NOMO-1 treated with DMSO at 0.1 percent for 48 hours (cell line): ENCODE measurements around the gene ZNF496.

Source experiments
- DNase-seq: peaks from one replicate; lab custom pipeline; 2025; ENCODE audit not compliant: unreplicated experiment; lab: John Stamatoyannopoulos, UW

ZNF496 gene

GRCh38 chr1:247330548-247331171 lies 1.0 kb downstream of the ZNF496 start:
- no peak for DNase-seq

GRCh38 chr1:247329097-247329617 lies 2.5 kb downstream of the ZNF496 start:
- DNase-seq = no peak

- no peak for DNase-seq
Observed at GRCh38 chr1:247328311-247328710, 3.4 kb downstream of the ZNF496 start.

- DNase-seq = no peak
Observed at GRCh38 chr1:247326411-247327130, 5.1 kb downstream of the ZNF496 start.

GRCh38 chr1:247324923-247325322 lies 6.7 kb downstream of the ZNF496 start:
- no peak for DNase-seq

- DNase-seq = no peak
Observed at GRCh38 chr1:247324204-247324787, 7.4 kb downstream of the ZNF496 start.

GRCh38 chr1:247322849-247323586 lies 8.6 kb downstream of the ZNF496 start:
- no peak for DNase-seq

- no peak for DNase-seq
Observed at GRCh38 chr1:247322442-247322841, 9.2 kb downstream of the ZNF496 start.

GRCh38 chr1:247317702-247318101 lies 14.0 kb downstream of the ZNF496 start:
- DNase-seq = no peak

GRCh38 chr1:247316590-247317197 lies 15.0 kb downstream of the ZNF496 start:
- DNase-seq = no peak

GRCh38 chr1:247304031-247304430 lies 27.6 kb downstream of the ZNF496 start:
- no peak for DNase-seq

GRCh38 chr1:247303216-247303615 lies 28.5 kb downstream of the ZNF496 start:
- DNase-seq = no peak

GRCh38 chr1:247301176-247301540 lies 30.5 kb downstream of the ZNF496 start:
- DNase-seq = no peak

GRCh38 chr1:247300491-247301175 lies 31.0 kb downstream of the ZNF496 start:
- DNase-seq = no peak

GRCh38 chr1:247299723-247300381 lies 31.8 kb downstream of the ZNF496 start:
- DNase-seq = no peak

- DNase-seq = no peak
Observed at GRCh38 chr1:247298701-247299100, 33.0 kb downstream of the ZNF496 start.

GRCh38 chr1:247298124-247298481 lies 33.6 kb downstream of the ZNF496 start:
- DNase-seq = no peak

GRCh38 chr1:247297263-247298123 lies 34.2 kb downstream of the ZNF496 start:
- DNase-seq = no peak

GRCh38 chr1:247296599-247297180 lies 35.0 kb downstream of the ZNF496 start:
- no peak for DNase-seq
